Measurements from ENCODE around the gene P2RX3. TPM values are rescaled to one million over a fixed set of nuclear protein-coding genes. Genes with fewer than 3 reads are reported as not detected.

The P2RX3 gene
- total and polyA plus RNA-seq, 10 donors = not detected

- TF ChIP-seq POLR2A (IDR thresholded peaks at IDR 0.05) (no peak), POLR2AphosphoS5 (IDR thresholded peaks at IDR 0.05) (no peak)
- TF ChIP-seq, protein P1, sequence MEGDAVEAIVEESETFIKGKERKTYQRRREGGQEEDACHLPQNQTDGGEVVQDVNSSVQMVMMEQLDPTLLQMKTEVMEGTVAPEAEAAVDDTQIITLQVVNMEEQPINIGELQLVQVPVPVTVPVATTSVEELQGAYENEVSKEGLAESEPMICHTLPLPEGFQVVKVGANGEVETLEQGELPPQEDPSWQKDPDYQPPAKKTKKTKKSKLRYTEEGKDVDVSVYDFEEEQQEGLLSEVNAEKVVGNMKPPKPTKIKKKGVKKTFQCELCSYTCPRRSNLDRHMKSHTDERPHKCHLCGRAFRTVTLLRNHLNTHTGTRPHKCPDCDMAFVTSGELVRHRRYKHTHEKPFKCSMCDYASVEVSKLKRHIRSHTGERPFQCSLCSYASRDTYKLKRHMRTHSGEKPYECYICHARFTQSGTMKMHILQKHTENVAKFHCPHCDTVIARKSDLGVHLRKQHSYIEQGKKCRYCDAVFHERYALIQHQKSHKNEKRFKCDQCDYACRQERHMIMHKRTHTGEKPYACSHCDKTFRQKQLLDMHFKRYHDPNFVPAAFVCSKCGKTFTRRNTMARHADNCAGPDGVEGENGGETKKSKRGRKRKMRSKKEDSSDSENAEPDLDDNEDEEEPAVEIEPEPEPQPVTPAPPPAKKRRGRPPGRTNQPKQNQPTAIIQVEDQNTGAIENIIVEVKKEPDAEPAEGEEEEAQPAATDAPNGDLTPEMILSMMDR (IDR thresholded peaks at IDR 0.05 in 8 of 11, conservative IDR thresholded peaks at IDR 0.05 in 3 of 11) = no peak
- H3K27ac ChIP-seq = no peak overlapping the region
- H3K4me1 ChIP-seq = peaks cover 0 to 11% (median 0%) of the 10 kb centered on the region in 6 donors
- intact Hi-C loops (cut with DNase I; ENCODE audit: low total_unique reads) = no loop called here
- no peaks in the 10 kb centered on the region for H3K9me3 ChIP-seq
- no peak for DNase-seq
- WGBS, 5 donors = 61 to 78% (median 69%) methylated on average over 5 of the region's 5 CpGs
- H3K27me3 ChIP-seq (replicated peaks in 1 of 7) = no peaks in the 10 kb centered on the region
- no peak overlapping the region for H3K4me3 ChIP-seq
- H3K36me3 ChIP-seq = no peaks in the 10 kb centered on the region
Observed at GRCh38 chr11:57368845-57369232, 30.7 kb downstream of the P2RX3 start.

DNA sequence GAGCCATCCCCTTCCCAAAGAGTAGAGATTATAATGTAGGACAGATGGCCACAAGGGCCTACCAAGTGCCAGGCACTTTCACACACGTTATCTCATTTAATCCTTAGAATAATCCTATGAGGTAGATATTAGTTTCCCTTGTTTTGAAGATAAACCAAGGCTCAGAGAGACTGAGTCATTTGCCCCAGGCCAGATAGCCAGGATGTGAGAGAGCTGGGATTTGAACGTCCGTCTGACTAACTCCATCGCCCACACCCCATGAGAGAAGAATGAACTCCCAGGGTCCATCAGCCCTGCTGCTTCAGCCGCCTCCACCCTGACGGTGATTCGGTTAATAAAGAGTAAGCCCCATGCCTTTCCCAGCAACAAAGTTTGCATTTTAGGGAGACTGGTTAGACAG is 32.1 kb downstream of the P2RX3 start:
- TF ChIP-seq POLR2A (IDR thresholded peaks at IDR 0.05) (no peak), POLR2AphosphoS5 (IDR thresholded peaks at IDR 0.05) (no peak)
- TF ChIP-seq, protein P1 (IDR thresholded peaks at IDR 0.05 in 8 of 11, conservative IDR thresholded peaks at IDR 0.05 in 3 of 11) = no peak
- H3K27me3 ChIP-seq (replicated peaks in 1 of 7) = no peaks in the 10 kb centered on the region
- H3K4me1 ChIP-seq = peaks cover 0 to 11% (median 0%) of the 10 kb centered on the region in 6 donors
- no peak overlapping the region for H3K4me3 ChIP-seq
- no peak for DNase-seq
- no peaks in the 10 kb centered on the region for H3K9me3 ChIP-seq
- no peak overlapping the region for H3K27ac ChIP-seq
- intact Hi-C loops (cut with DNase I; ENCODE audit: low total_unique reads) = no loop called here
- WGBS, 5 donors = 87 to 95% (median 94%) methylated on average over 7 of the region's 7 CpGs
- no peaks in the 10 kb centered on the region for H3K36me3 ChIP-seq

DNA sequence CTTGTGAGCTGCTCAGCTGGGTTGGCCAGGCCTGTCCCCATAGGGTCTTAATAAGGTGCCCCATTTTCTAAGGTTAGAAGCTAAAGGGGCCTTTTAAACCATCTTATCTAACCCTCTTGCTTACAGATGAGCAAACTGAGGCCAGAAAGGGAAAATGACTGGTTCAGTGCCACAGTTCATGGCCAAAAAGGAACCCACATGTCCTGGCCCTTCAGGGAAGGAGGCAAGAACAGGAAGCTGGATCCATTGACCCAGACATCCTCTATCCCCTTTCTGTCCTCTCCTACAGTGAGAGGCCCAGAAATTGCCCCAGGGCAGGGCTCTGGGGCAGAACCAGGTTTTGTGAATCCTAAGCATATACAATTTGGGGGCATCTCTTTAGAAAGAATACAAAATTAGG is 32.8 kb downstream of the P2RX3 start:
- Histone ChIP-seq H3K27ac (no peak overlapping the region), H3K4me3 (no peak overlapping the region), H3K4me1 (peaks cover 0 to 11% (median 0%) of the 10 kb centered on the region in 6 donors), H3K9me3 (no peaks in the 10 kb centered on the region), H3K36me3 (no peaks in the 10 kb centered on the region), H3K27me3 (replicated peaks in 1 of 7) (no peaks in the 10 kb centered on the region)
- DNase-seq = no peak
- intact Hi-C loops (cut with DNase I; ENCODE audit: low total_unique reads) = no loop called here
- TF ChIP-seq POLR2AphosphoS5 (IDR thresholded peaks at IDR 0.05) (no peak), POLR2A (IDR thresholded peaks at IDR 0.05) (no peak)
- TF ChIP-seq, protein P1 (IDR thresholded peaks at IDR 0.05 in 8 of 11, conservative IDR thresholded peaks at IDR 0.05 in 3 of 11) = no peak

- H3K4me3 ChIP-seq = no peak overlapping the region
- peaks cover 0 to 11% (median 0%) of the 10 kb centered on the region in 6 donors for H3K4me1 ChIP-seq
- H3K36me3 ChIP-seq = no peaks in the 10 kb centered on the region
- H3K27me3 ChIP-seq (replicated peaks in 1 of 7) = peaks cover 0 to 13% (median 0%) of the 10 kb centered on the region in 7 donors
- 55 to 71% (median 63%) methylated on average over 3 of the region's 3 CpGs for WGBS, 5 donors
- intact Hi-C loops (cut with DNase I; ENCODE audit: low total_unique reads) = no loop called here
- DNase-seq = no peak
- no peaks in the 10 kb centered on the region for H3K9me3 ChIP-seq
- H3K27ac ChIP-seq = no peak overlapping the region
- TF ChIP-seq, protein P1 (IDR thresholded peaks at IDR 0.05 in 8 of 11, conservative IDR thresholded peaks at IDR 0.05 in 3 of 11) = no peak
- TF ChIP-seq POLR2AphosphoS5 (IDR thresholded peaks at IDR 0.05) (no peak), POLR2A (IDR thresholded peaks at IDR 0.05) (no peak)
Observed at GRCh38 chr11:57373146-57373545, 35.0 kb downstream of the P2RX3 start.

All from spleen (tissue), 11 donors.